Measurements from ENCODE around the gene VCL.
"Not testable (repeated sequence)": the region's sequence is repeated elsewhere in the genome, so short reads cannot be mapped to it uniquely, and the experiment has no call there.

VCL gene

DNA sequence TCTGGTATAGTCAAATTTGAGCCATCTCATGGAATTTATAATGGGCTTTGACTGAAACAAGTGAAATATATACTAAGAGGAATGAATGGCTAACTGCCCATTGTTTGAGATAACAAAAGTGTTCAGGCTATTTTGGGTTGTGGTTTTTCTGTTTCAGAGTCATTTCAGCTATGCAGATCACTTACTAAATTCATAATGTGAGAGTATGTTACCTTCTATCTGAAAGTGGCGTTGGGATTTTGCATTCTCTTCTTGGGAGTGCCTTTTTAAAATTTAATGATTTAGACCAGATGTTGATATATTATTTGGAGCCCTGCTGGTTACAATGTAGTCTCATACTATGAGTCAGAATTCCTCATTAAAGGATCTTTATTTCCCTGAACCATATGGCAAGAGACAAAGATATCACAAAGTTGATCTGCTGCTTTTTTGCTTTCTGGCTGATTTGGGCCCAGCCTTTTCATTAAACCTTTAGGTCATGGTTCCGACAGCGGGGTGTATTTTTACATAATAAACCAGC, 10.4 kb downstream of the VCL start:
- Mint-ChIP-seq H3K4me3 (no peak overlapping the region), H3K27me3 (no peaks in the 10 kb centered on the region), H3K4me1 (peaks cover 41% of the 10 kb centered on the region), H3K27ac (peak overlapping the region; percentile 28), H3K36me3 (ENCODE audit: low read depth) (peaks cover 4% of the 10 kb centered on the region), H3K9me3 (no peaks in the 10 kb centered on the region)
- DNase-seq, result no peak
- no peak for ATAC-seq

- Mint-ChIP-seq H3K27me3 (no peaks in the 10 kb centered on the region), H3K9me3 (no peaks in the 10 kb centered on the region), H3K36me3 (ENCODE audit: low read depth) (peaks cover 4% of the 10 kb centered on the region), H3K4me1 (peaks cover 41% of the 10 kb centered on the region), H3K4me3 (no peak overlapping the region), H3K27ac (no peak overlapping the region)
- ATAC-seq (no peak), DNase-seq (no peak)
Observed at GRCh38 chr10:74011017-74011416, 13.1 kb downstream of the VCL start.

GRCh38 chr10:74011770-74012169, 13.9 kb downstream of the VCL start:
- Mint-ChIP-seq H3K4me3 (no peak overlapping the region), H3K27ac (peak overlapping the region; percentile 3), H3K4me1 (peaks cover 41% of the 10 kb centered on the region), H3K9me3 (no peaks in the 10 kb centered on the region), H3K36me3 (ENCODE audit: low read depth) (peaks cover 4% of the 10 kb centered on the region), H3K27me3 (no peaks in the 10 kb centered on the region)
- ATAC-seq (no peak), DNase-seq (no peak)

GRCh38 chr10:74012480-74012879, 14.6 kb downstream of the VCL start:
- ATAC-seq (no peak), DNase-seq (no peak)
- Mint-ChIP-seq H3K4me1 (peaks cover 41% of the 10 kb centered on the region), H3K27ac (no peak overlapping the region), H3K4me3 (no peak overlapping the region), H3K36me3 (ENCODE audit: low read depth) (peaks cover 2% of the 10 kb centered on the region), H3K27me3 (no peaks in the 10 kb centered on the region), H3K9me3 (no peaks in the 10 kb centered on the region)

DNA sequence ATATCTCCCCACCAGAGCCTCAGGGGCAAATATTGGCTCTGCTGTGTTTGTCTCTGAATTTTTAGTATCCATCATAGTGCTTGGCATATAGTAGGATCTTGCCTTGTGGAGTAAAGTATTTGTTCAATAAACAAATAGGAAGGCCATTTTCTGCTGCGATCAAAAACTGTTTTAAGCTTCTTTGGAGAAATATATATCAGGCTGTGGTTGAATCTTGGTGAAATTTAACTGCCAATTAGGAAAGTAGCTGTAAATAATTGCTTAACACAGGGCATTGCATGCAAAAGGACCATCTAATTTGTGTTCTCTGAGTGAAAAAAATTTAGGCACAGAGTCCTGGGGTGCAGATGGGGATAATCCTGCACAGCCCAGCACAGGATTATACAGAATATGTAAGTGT, 15.1 kb downstream of the VCL start:
- Mint-ChIP-seq H3K4me1 (peaks cover 41% of the 10 kb centered on the region), H3K36me3 (ENCODE audit: low read depth) (peaks cover 2% of the 10 kb centered on the region), H3K9me3 (no peaks in the 10 kb centered on the region), H3K27ac (no peak overlapping the region), H3K4me3 (no peak overlapping the region), H3K27me3 (no peaks in the 10 kb centered on the region)
- DNase-seq (no peak), ATAC-seq (no peak)

DNA sequence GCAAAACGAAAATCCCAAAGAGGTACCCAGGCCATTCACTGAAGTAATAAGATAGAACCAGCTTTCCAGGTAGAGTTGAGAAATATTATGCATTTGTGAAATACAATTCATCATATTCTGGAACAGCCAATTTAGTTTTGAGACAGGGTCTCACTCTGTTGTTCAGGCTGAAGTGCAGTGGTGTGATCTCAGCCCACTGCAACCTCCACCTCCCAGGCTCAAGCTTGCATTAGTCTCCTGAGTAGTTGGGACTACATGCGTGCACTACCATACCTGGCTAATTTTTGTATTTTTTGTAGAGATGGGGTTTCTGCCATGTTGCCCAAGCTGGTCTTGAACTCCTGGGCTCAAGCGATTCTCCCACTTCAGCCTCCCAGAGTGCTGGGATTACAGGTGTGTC, 16.7 kb downstream of the VCL start:
- not testable (repeated sequence) for H3K9me3 Mint-ChIP-seq; H3K27ac Mint-ChIP-seq; H3K36me3 Mint-ChIP-seq (ENCODE audit: low read depth); ATAC-seq; DNase-seq; H3K4me3 Mint-ChIP-seq; H3K27me3 Mint-ChIP-seq
- peaks cover 32% of the 10 kb centered on the region for H3K4me1 Mint-ChIP-seq

GRCh38 chr10:74018241-74018640, 20.3 kb downstream of the VCL start:
- ATAC-seq, result no peak
- H3K27me3 Mint-ChIP-seq, result no peaks in the 10 kb centered on the region
- no peak for DNase-seq
- H3K27ac Mint-ChIP-seq, result no peak overlapping the region
- H3K36me3 Mint-ChIP-seq (ENCODE audit: low read depth), result peaks cover 9% of the 10 kb centered on the region
- no peaks in the 10 kb centered on the region for H3K9me3 Mint-ChIP-seq
- no peak overlapping the region for H3K4me3 Mint-ChIP-seq
- H3K4me1 Mint-ChIP-seq, result peaks cover 17% of the 10 kb centered on the region

DNA sequence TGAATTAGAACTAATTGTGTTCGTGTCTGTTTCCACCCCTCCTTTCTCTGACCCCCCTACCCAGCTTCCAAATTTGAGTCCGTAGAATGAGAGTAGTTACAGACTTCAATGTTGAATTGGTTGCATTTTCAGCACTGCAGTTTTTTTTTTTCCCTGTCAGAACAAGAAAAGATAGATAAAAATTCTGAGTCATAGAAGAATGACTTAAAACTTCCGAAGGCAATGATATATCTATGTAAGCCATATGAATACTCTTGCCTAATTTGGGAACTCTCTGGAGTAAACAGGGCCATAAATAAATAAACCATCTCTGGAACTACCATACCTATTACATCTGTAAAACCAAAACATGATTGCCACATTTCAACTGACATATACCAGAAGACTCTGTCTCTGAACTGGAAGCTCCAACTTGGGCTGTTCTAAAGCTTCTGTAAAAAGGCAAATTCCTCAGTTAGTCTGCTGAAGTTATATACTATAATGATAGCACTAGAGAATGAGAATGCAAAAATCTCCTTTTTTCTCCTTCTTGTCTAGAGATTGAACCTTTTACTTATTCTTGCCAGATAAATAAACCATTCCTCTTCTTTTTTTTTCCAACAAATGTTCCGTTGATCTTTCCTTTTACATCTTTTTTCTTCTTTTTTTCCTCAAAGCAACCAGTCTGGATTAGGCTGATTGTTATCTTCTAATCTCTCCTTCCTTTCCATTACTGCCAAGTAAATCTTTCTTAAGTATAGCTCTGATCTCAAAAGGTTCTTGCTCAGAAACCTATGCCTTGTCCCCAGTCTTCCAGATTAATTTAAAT, 23.5 kb downstream of the VCL start:
- H3K27me3 Mint-ChIP-seq, result no peaks in the 10 kb centered on the region
- ATAC-seq (no peak), DNase-seq (no peak)
- no peak overlapping the region for H3K4me3 Mint-ChIP-seq
- H3K36me3 Mint-ChIP-seq (ENCODE audit: low read depth), result peaks cover 9% of the 10 kb centered on the region
- H3K4me1 Mint-ChIP-seq, result peaks cover 24% of the 10 kb centered on the region
- H3K27ac Mint-ChIP-seq, result peak overlapping the region; percentile 25
- no peaks in the 10 kb centered on the region for H3K9me3 Mint-ChIP-seq

GRCh38 chr10:74022926-74023629, 25.2 kb downstream of the VCL start:
- no peak for DNase-seq
- H3K36me3 Mint-ChIP-seq (ENCODE audit: low read depth), result peaks cover 9% of the 10 kb centered on the region
- no peak overlapping the region for H3K27ac Mint-ChIP-seq
- peaks cover 40% of the 10 kb centered on the region for H3K4me1 Mint-ChIP-seq
- no peaks in the 10 kb centered on the region for H3K27me3 Mint-ChIP-seq
- H3K4me3 Mint-ChIP-seq, result no peak overlapping the region
- no peaks in the 10 kb centered on the region for H3K9me3 Mint-ChIP-seq
- no peak for ATAC-seq

GRCh38 chr10:74024600-74024999, 26.7 kb downstream of the VCL start:
- Mint-ChIP-seq H3K4me1 (peaks cover 40% of the 10 kb centered on the region), H3K4me3 (no peak overlapping the region), H3K9me3 (no peaks in the 10 kb centered on the region), H3K27me3 (no peaks in the 10 kb centered on the region), H3K36me3 (ENCODE audit: low read depth) (peaks cover 5% of the 10 kb centered on the region), H3K27ac (no peak overlapping the region)
- ATAC-seq (no peak), DNase-seq (no peak)

DNA sequence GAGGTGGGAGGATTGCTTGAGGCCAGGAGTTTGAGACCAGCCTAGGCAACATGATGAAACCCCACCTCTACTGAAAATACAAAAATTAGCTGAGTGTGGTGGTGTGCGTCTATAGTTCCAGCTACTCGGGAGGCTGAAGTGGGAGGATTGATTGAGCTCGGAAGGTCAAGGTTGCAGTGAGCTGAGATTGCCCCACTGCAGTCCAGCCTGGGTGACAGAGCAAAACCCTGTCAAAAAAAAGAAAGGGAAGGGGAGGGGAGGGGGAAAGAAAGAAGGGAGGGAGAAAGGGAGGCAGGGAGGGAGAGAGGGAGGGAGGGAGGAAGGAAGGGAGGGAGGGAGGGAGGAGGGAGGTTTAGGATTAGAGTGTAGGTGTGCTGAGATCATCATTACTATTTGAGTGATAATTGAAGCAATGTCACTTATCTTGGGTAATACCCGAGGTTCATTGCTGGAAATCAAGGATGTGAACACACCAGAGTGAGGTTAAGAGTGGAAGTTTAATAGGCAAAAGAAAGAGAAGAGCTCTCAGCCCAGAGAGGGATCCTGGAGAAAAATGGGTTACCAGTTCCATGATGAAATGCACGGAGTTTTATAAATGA, 27.6 kb downstream of the VCL start:
- H3K4me3 Mint-ChIP-seq, result no peak overlapping the region
- peaks cover 5% of the 10 kb centered on the region for H3K36me3 Mint-ChIP-seq (ENCODE audit: low read depth)
- ATAC-seq (no peak), DNase-seq (no peak)
- no peaks in the 10 kb centered on the region for H3K27me3 Mint-ChIP-seq
- H3K27ac Mint-ChIP-seq, result no peak overlapping the region
- no peaks in the 10 kb centered on the region for H3K9me3 Mint-ChIP-seq
- peaks cover 38% of the 10 kb centered on the region for H3K4me1 Mint-ChIP-seq

- no peaks in the 10 kb centered on the region for H3K27me3 Mint-ChIP-seq
- peaks cover 31% of the 10 kb centered on the region for H3K4me1 Mint-ChIP-seq
- H3K4me3 Mint-ChIP-seq, result no peak overlapping the region
- ATAC-seq, result no peak
- H3K36me3 Mint-ChIP-seq (ENCODE audit: low read depth), result peaks cover 1% of the 10 kb centered on the region
- H3K9me3 Mint-ChIP-seq, result no peaks in the 10 kb centered on the region
- no peak for DNase-seq
- H3K27ac Mint-ChIP-seq, result no peak overlapping the region
Observed at GRCh38 chr10:74026428-74027015, 28.6 kb downstream of the VCL start.

- no peak overlapping the region for H3K4me3 Mint-ChIP-seq
- ATAC-seq (peak; percentile 85), DNase-seq (no peak)
- no peaks in the 10 kb centered on the region for H3K27me3 Mint-ChIP-seq
- H3K27ac Mint-ChIP-seq, result peak overlapping the region; percentile 49
- peaks cover 1% of the 10 kb centered on the region for H3K36me3 Mint-ChIP-seq (ENCODE audit: low read depth)
- no peaks in the 10 kb centered on the region for H3K9me3 Mint-ChIP-seq
- peaks cover 28% of the 10 kb centered on the region for H3K4me1 Mint-ChIP-seq
Observed at GRCh38 chr10:74027702-74028101, 29.8 kb downstream of the VCL start.

DNA sequence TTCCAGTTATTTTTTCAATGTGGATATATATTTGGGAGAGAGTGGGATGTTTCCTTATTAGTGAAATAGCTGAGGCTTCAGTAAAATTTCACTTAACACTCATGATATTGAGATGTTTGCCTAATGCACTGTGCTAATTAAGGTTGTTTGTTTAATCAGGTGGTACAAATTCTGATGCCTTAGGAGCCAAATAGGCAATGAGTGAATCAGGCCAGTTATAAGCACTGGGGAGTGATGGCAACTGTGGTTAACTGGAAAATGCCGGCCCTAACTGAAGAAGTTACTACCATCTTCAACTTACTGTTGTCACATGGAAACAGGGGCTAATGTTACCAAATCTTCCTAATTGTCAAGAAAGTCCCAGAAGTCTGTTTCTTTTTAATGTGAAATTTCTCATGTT, 32.0 kb downstream of the VCL start:
- Mint-ChIP-seq H3K9me3 (no peaks in the 10 kb centered on the region), H3K27ac (no peak overlapping the region), H3K36me3 (ENCODE audit: low read depth) (no peaks in the 10 kb centered on the region), H3K27me3 (no peaks in the 10 kb centered on the region), H3K4me1 (peaks cover 36% of the 10 kb centered on the region), H3K4me3 (no peak overlapping the region)
- DNase-seq (no peak), ATAC-seq (no peak)

Data from activated naive CD8-positive, alpha-beta T cell treated with anti-CD3 and anti-CD28 coated beads, Interleukin-2, amount 50 U/mL, for 24 hours (primary cell).